ENCODE results near the gene SKI. TPM values are rescaled to one million over a fixed set of nuclear protein-coding genes. Genes with fewer than 3 reads are reported as not detected.
A peak's percentile ranks its signal among the peaks of the same experiment; 100 is the strongest.

The SKI gene
- total and polyA plus RNA-seq, 2 donors (not counting 1 experiment from before 2014, with no cell fraction given) = 11.6 to 21.8 TPM

DNA sequence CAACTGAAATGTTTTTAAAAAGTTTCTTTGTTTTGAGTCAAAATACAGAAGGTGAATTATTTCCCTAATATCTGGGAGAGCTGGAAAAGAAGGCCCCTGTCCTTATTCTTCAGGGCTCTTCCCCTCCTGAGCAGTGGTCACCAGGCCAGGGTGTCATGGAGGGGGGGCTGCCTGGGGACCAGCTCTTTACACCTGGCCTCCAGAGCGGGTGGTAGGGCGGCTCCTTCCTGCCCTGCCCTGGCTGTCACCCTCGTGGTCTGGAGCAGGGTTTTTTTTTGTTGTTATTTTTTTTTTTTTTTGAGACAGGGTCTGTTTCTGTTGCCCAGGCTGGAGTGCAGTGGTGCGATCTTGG is 6.6 kb downstream of the SKI start:
- Histone ChIP-seq H3K27ac (ENCODE audit: insufficient read depth, low read length) (peak overlapping the region; percentile 50), H4K20me1 (ENCODE audit: control insufficient read depth, extremely low read depth, insufficient read depth, low read length) (peaks cover 4% of the 10 kb centered on the region), H2AFZ (ENCODE audit: low read length) (no peak overlapping the region)

DNA sequence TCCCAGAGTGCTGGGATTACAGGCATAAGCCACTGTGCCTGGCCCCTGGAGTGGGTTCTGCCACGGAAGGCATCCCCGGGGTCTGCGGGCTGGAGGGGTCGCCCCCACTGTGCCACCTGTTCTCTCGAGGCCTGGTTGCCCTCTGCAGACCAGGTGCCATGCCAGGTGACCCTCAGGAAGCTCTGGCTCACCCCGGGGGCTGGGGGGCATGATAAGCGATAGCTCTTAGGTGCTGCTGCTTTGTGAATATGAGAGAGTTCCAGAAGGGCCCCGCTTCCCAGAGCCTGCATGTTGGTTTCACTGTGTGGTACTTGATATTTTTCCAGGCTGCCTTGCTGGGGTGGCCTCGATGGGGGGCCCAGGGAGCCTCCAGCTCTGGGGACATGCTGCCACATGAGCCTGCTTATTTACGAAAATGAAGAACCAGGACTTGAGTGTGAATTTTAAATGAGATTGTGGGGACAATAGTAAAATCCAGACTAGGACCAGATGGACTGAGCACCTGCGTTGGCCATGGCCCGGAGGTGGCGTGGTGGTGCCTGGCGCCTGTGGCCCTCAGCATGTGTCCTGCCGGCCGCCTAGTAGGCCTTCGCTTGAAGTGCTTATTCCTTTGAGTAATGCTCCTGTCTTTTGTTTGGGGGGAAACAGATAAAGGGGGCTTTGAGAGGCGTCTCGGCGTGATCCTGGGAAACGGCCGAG is 7.3 kb downstream of the SKI start:
- no peak overlapping the region for H3K4me3 ChIP-seq (replicated peaks in 1 of 4; ENCODE audit: control extremely low read depth in 1 of 4, insufficient read depth in 1 of 4, low read depth in 3 of 4, low read length in 4 of 4)
- H3K4me1 ChIP-seq (ENCODE audit: control insufficient read depth, extremely low read depth, insufficient read depth, low read length) = peaks cover 29% of the 10 kb centered on the region
- peaks cover 9% of the 10 kb centered on the region for H3K36me3 ChIP-seq (ENCODE audit: control insufficient read depth, insufficient read depth, low read length)
- H3K9ac ChIP-seq (ENCODE audit: insufficient read depth, low read length) = no peak overlapping the region
- no peaks in the 10 kb centered on the region for H3K9me3 ChIP-seq (ENCODE audit: control insufficient read depth, insufficient read depth, low read depth, low read length)
- H4K20me1 ChIP-seq (ENCODE audit: control insufficient read depth, extremely low read depth, insufficient read depth, low read length) = peaks cover 4% of the 10 kb centered on the region
- H3K27ac ChIP-seq (ENCODE audit: insufficient read depth, low read length) = no peak overlapping the region
- TF ChIP-seq EZH2 (IDR thresholded peaks at IDR 0.05; ENCODE audit: low read length, missing control alignments) = no peak
- TF ChIP-seq, protein P1, sequence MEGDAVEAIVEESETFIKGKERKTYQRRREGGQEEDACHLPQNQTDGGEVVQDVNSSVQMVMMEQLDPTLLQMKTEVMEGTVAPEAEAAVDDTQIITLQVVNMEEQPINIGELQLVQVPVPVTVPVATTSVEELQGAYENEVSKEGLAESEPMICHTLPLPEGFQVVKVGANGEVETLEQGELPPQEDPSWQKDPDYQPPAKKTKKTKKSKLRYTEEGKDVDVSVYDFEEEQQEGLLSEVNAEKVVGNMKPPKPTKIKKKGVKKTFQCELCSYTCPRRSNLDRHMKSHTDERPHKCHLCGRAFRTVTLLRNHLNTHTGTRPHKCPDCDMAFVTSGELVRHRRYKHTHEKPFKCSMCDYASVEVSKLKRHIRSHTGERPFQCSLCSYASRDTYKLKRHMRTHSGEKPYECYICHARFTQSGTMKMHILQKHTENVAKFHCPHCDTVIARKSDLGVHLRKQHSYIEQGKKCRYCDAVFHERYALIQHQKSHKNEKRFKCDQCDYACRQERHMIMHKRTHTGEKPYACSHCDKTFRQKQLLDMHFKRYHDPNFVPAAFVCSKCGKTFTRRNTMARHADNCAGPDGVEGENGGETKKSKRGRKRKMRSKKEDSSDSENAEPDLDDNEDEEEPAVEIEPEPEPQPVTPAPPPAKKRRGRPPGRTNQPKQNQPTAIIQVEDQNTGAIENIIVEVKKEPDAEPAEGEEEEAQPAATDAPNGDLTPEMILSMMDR (conservative IDR thresholded peaks at IDR 0.05 in 1 of 2, IDR thresholded peaks at IDR 0.05 in 1 of 2; ENCODE audit: low read depth in 1 of 2, low read length in 2 of 2) = no peak
- H2AFZ ChIP-seq (ENCODE audit: low read length) = no peak overlapping the region
- H3K4me2 ChIP-seq (ENCODE audit: extremely low read depth, insufficient read depth, low read length) = no peak overlapping the region
- H3K79me2 ChIP-seq (ENCODE audit: control insufficient read depth, insufficient read depth, low read length) = peaks cover 96% of the 10 kb centered on the region
- DNase-seq (ENCODE audit: low read depth in 2 of 2) = no peak
- no peaks in the 10 kb centered on the region for H3K27me3 ChIP-seq (ENCODE audit: control insufficient read depth, insufficient read depth, low read length)

More for the DNA sequence above, 6.6 kb downstream of the SKI start:
- H3K27me3 ChIP-seq (ENCODE audit: control insufficient read depth, insufficient read depth, low read length) = no peaks in the 10 kb centered on the region
- H3K9me3 ChIP-seq (ENCODE audit: control insufficient read depth, insufficient read depth, low read depth, low read length) = no peaks in the 10 kb centered on the region
- H3K4me2 ChIP-seq (ENCODE audit: extremely low read depth, insufficient read depth, low read length) = peak overlapping the region; percentile 99
- peaks cover 10% of the 10 kb centered on the region for H3K36me3 ChIP-seq (ENCODE audit: control insufficient read depth, insufficient read depth, low read length)
- no peak for TF ChIP-seq EZH2 (IDR thresholded peaks at IDR 0.05; ENCODE audit: low read length, missing control alignments)
- TF ChIP-seq, protein P1 (conservative IDR thresholded peaks at IDR 0.05 in 1 of 2, IDR thresholded peaks at IDR 0.05 in 1 of 2; ENCODE audit: low read depth in 1 of 2, low read length in 2 of 2) = no peak
- H3K9ac ChIP-seq (ENCODE audit: insufficient read depth, low read length) = no peak overlapping the region
- peaks cover 25% of the 10 kb centered on the region for H3K4me1 ChIP-seq (ENCODE audit: control insufficient read depth, extremely low read depth, insufficient read depth, low read length)
- peaks cover 96% of the 10 kb centered on the region for H3K79me2 ChIP-seq (ENCODE audit: control insufficient read depth, insufficient read depth, low read length)
- DNase-seq (ENCODE audit: low read depth in 2 of 2) = no peak
- H3K4me3 ChIP-seq (replicated peaks in 1 of 4; ENCODE audit: control extremely low read depth in 1 of 4, insufficient read depth in 1 of 4, low read depth in 3 of 4, low read length in 4 of 4) = peak overlapping the region in 1 of 4 experiments; percentile 90

DNA sequence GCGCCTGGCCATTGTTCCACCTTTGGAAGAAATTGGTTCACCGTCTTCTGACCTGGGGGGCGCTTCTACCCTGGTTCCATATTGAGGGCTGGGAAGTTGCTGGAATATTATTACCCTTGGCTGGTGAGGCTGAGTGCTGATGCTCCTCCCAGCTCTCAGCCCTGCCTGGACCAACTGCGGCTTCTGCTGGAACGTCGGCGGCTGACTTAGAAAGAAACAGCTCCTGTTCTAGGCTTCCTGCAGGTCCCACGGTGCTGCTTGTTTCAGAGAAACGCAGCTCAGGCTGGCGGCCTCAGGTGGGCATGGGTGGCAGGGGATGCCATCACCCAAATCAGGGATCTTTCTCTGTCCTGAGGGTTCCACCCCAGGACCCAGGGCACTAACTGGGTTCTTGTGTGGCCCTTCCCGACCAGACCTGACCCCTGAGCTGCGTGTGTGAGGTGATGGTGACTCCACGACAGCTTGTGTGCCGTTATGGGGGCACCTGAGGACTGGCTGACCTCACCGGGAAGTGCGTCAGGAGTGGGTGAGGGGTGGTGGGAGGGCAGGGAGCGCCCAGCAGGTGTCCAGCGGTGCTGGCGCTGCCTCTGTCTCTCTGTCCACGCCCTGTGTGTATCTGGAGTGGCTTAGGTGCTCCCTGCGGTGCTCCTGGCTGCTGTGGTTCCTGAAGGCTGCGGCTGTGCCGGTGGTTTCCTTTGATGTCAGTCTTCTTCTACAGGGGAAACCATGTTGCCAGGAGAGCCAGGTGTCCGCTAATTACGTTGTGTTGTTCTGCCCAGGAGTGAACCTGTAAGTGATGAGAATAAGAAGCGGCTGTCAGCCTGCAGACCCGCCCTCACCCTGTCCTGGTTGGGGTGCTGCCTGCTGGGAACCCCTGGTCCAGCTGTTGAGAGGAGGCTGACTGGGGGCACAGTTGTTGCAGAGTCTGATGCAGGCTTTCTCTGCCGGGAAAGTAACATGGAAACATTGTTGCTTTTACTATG is 8.9 kb downstream of the SKI start:
- Histone ChIP-seq H3K27me3 (ENCODE audit: control insufficient read depth, insufficient read depth, low read length) (no peaks in the 10 kb centered on the region), H3K9ac (ENCODE audit: insufficient read depth, low read length) (no peak overlapping the region), H3K4me2 (ENCODE audit: extremely low read depth, insufficient read depth, low read length) (no peak overlapping the region), H4K20me1 (ENCODE audit: control insufficient read depth, extremely low read depth, insufficient read depth, low read length) (no peaks in the 10 kb centered on the region), H3K4me3 (replicated peaks in 1 of 4; ENCODE audit: control extremely low read depth in 1 of 4, insufficient read depth in 1 of 4, low read depth in 3 of 4, low read length in 4 of 4) (no peak overlapping the region), H2AFZ (ENCODE audit: low read length) (no peak overlapping the region), H3K36me3 (ENCODE audit: control insufficient read depth, insufficient read depth, low read length) (peaks cover 8% of the 10 kb centered on the region), H3K79me2 (ENCODE audit: control insufficient read depth, insufficient read depth, low read length) (peaks cover 97% of the 10 kb centered on the region), H3K4me1 (ENCODE audit: control insufficient read depth, extremely low read depth, insufficient read depth, low read length) (peaks cover 26% of the 10 kb centered on the region), H3K27ac (ENCODE audit: insufficient read depth, low read length) (no peak overlapping the region), H3K9me3 (ENCODE audit: control insufficient read depth, insufficient read depth, low read depth, low read length) (no peaks in the 10 kb centered on the region)
- no peak for DNase-seq (ENCODE audit: low read depth in 2 of 2)
- TF ChIP-seq, protein P1 (conservative IDR thresholded peaks at IDR 0.05 in 1 of 2, IDR thresholded peaks at IDR 0.05 in 1 of 2; ENCODE audit: low read depth in 1 of 2, low read length in 2 of 2) = no peak
- TF ChIP-seq EZH2 (IDR thresholded peaks at IDR 0.05; ENCODE audit: low read length, missing control alignments) = no peak
